HepG2 (cell line): Measurements from ENCODE around the gene SLC22A7. TPM values are rescaled to one million over a fixed set of nuclear protein-coding genes. Genes with fewer than 3 reads are reported as not detected.
A peak's percentile ranks its signal among the peaks of the same experiment; 100 is the strongest.

Source experiments
- BORCS8-MEF2B ChIP-seq: sonication (generic); formaldehyde crosslinking; IDR thresholded peaks from 2 replicates; pipeline ENCODE4 v1.8.0; 2022; ENCODE audit warnings: mild to moderate bottlenecking, missing genetic modification reagents
- BRD4 ChIP-seq: sonication (generic); formaldehyde crosslinking; IDR thresholded peaks from 2 replicates; pipeline ENCODE4 v1.4.0; 2020; ENCODE audit warnings: missing genetic modification reagents
- HNF4A ChIP-seq: sonication (generic); formaldehyde crosslinking; IDR thresholded peaks from 2 replicates; pipeline ENCODE4 v1.4.0; 2020; ENCODE audit warnings: missing genetic modification reagents
- HNF4G ChIP-seq, 2 experiments: sonication (generic) in 1 of 2; formaldehyde crosslinking in 1 of 2; IDR thresholded peaks; 2 replicates each; pipeline versions ENCODE4 v1.4.0 to v1.6.1; 2011 to 2020; ENCODE audit warnings: borderline replicate concordance in 2 of 2, low read depth in 2 of 2, mild to moderate bottlenecking in 2 of 2, low read length in 1 of 2, missing genetic modification reagents in 1 of 2, moderate library complexity in 1 of 2
- IKZF4 ChIP-seq: sonication (generic); formaldehyde crosslinking; IDR thresholded peaks from 2 replicates; pipeline ENCODE4 v1.5.1; 2020; ENCODE audit warnings: borderline replicate concordance, mild to moderate bottlenecking, low read depth, missing genetic modification reagents; ENCODE audit errors: not compliant biosample characterization
- KDM3A ChIP-seq: IDR thresholded peaks from 2 replicates; pipeline ENCODE4 v1.6.1; 2018; ENCODE audit warnings: low read depth, missing compliant biosample characterization
- MED1 ChIP-seq: sonication (generic); formaldehyde crosslinking; IDR thresholded peaks from 2 replicates; pipeline ENCODE4 v1.4.0; 2020; ENCODE audit warnings: missing genetic modification reagents
- SAP130 ChIP-seq: IDR thresholded peaks from 2 replicates; pipeline ENCODE4 v1.6.1; 2016; ENCODE audit warnings: low read depth
- SOX6 ChIP-seq, 2 experiments: fragments of 450-650 bp in 1 of 2; sonication (generic) in 1 of 2; formaldehyde crosslinking in 1 of 2; IDR thresholded peaks; 2 replicates each; pipeline versions ENCODE4 v1.4.0 to v1.6.1; 2017 to 2020; ENCODE audit warnings: antibody characterized with exemption in 1 of 2, mild to moderate bottlenecking in 1 of 2, missing genetic modification reagents in 1 of 2
- ZNF101 ChIP-seq: sonication (generic); formaldehyde crosslinking; IDR thresholded peaks from 2 replicates; pipeline ENCODE4 v1.4.0; 2020; ENCODE audit warnings: mild to moderate bottlenecking, low read depth, missing genetic modification reagents, borderline replicate concordance
- ZNF124 ChIP-seq: sonication (generic); formaldehyde crosslinking; IDR thresholded peaks from 2 replicates; pipeline ENCODE4 v1.4.0; 2020; ENCODE audit warnings: missing genetic modification reagents
- ZNF547 ChIP-seq: sonication (generic); formaldehyde crosslinking; IDR thresholded peaks from 2 replicates; pipeline ENCODE4 v1.5.1; 2020; ENCODE audit warnings: mild to moderate bottlenecking, missing genetic modification reagents
- ZNF598 ChIP-seq: sonication (generic); formaldehyde crosslinking; IDR thresholded peaks from 2 replicates; pipeline ENCODE4 v1.5.1; 2020; ENCODE audit warnings: mild to moderate bottlenecking, missing genetic modification reagents, borderline replicate concordance
- ZNF703 ChIP-seq: sonication (generic); formaldehyde crosslinking; IDR thresholded peaks from 2 replicates; pipeline ENCODE4 v1.5.1; 2020; ENCODE audit warnings: missing genetic modification reagents, mild to moderate bottlenecking, moderate library complexity, borderline replicate concordance
- polyA plus RNA-seq, 8 experiments: library from polyadenylated mRNA; depleted of rRNA in 3 of 8; stranded (reverse) in 7 of 8; unstranded in 1 of 8; fragments of >200 nt; fragmentation: Illumina TruSeq in 4 of 8; extraction: Trizol in 4 of 8; gene quantifications; 2 replicates each; pipeline versions ENCODE4 v1.2.1 to v1.2.3, GENCODE V29; 2011 to 2016; ENCODE audit warnings: low read depth in 4 of 8, missing spikeins in 1 of 8, mixed read lengths in 1 of 8; ENCODE audit not compliant: insufficient read depth in 1 of 8
- total RNA-seq, 5 experiments: library from RNA; depleted of rRNA; stranded (reverse); fragments of >200 nt; fragmentation: Illumina TruSeq; extraction: Trizol; gene quantifications; 2 replicates each; pipeline ENCODE4 v1.2.3, GENCODE V29; 2016; ENCODE audit warnings: low read depth in 1 of 5
- TF ChIP-seq, protein P1 (sequence below): sonication (generic); formaldehyde crosslinking; IDR thresholded peaks from 2 replicates; pipeline ENCODE4 v1.4.0; 2020; ENCODE audit warnings: mild to moderate bottlenecking, missing genetic modification reagents
- TF ChIP-seq, protein P2 (sequence below), 2 experiments: sonication (generic) in 1 of 2; formaldehyde crosslinking in 1 of 2; IDR thresholded peaks; 2 replicates each; pipeline versions ENCODE4 v1.4.0 to v1.6.1; 2018 to 2020; ENCODE audit warnings: missing genetic modification reagents in 2 of 2, borderline replicate concordance in 1 of 2, low read depth in 1 of 2, mild to moderate bottlenecking in 1 of 2, missing biosample characterization in 1 of 2
- TF ChIP-seq, protein P3 (sequence below): sonication (generic); formaldehyde crosslinking; IDR thresholded peaks from 2 replicates; pipeline ENCODE4 v1.4.0; 2020; ENCODE audit warnings: missing genetic modification reagents

SLC22A7 gene
- total and polyA plus RNA-seq, 2 of the 13 experiments (the other 11 are each of a cell fraction or from before 2014, with no cell fraction given), result 5.3 to 22.6 TPM

DNA sequence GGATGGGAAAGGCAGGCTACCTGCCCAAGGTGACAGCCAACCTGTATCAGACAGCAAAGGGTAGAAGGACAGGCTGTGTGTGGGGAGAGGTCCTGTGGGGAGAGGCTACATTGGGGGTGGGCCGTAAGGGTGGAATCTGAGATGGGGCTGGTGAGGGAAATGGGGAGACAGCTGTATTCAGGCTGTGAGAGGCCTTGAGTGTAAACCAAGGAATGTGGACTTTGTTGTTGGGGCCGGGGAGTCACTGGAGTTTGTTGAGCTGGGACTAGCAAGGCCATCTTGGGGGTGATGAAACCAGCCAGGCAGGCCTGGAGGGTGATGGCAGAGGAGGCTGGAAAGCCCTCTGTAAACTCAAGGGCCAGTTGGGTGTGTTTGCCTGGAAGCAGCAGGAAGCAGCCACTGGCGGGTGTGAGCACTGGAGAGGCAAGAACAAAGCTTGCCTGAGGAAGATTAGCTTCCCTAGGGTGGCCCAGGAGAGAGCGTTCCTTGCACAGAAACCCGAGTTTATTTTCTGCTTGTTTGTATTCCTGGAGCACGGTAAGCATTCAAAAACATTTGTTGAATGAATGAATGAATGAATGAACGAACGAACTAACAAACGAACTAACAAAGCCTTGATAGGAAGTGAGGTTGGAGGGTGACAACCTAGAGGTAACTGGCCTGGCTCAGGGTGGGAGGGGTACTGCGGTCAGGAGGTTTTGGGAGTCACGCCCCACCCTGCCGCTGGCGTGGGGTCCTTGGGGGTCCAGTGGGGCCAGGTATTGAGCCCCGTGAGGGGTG is 35.9 kb upstream of the SLC22A7 start (continued):
- no peak for TF ChIP-seq IKZF4 (CRISPR knock-in tag)
- peak; percentile 21; the same call in 1 of the 2 replicates for TF ChIP-seq BORCS8-MEF2B (CRISPR knock-in tag)
- TF ChIP-seq ZNF101 (CRISPR knock-in tag), result no peak
- peak; percentile 14; the same call in 1 of the 2 replicates for TF ChIP-seq MED1
- TF ChIP-seq ZNF124 (CRISPR knock-in tag), result 0 out of 2 replicates have a peak, but pooled peaks have one; percentile 27
- TF ChIP-seq, protein P1, sequence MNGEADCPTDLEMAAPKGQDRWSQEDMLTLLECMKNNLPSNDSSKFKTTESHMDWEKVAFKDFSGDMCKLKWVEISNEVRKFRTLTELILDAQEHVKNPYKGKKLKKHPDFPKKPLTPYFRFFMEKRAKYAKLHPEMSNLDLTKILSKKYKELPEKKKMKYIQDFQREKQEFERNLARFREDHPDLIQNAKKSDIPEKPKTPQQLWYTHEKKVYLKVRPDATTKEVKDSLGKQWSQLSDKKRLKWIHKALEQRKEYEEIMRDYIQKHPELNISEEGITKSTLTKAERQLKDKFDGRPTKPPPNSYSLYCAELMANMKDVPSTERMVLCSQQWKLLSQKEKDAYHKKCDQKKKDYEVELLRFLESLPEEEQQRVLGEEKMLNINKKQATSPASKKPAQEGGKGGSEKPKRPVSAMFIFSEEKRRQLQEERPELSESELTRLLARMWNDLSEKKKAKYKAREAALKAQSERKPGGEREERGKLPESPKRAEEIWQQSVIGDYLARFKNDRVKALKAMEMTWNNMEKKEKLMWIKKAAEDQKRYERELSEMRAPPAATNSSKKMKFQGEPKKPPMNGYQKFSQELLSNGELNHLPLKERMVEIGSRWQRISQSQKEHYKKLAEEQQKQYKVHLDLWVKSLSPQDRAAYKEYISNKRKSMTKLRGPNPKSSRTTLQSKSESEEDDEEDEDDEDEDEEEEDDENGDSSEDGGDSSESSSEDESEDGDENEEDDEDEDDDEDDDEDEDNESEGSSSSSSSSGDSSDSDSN (CRISPR knock-in tag), result 0 out of 2 replicates have a peak, but pooled peaks have one; percentile 32
- no peak for TF ChIP-seq ZNF703 (CRISPR knock-in tag)
- no peak for TF ChIP-seq BRD4 (CRISPR knock-in tag)
- TF ChIP-seq SAP130, result 0 out of 2 replicates have a peak, but pooled peaks have one; percentile 45
- TF ChIP-seq, protein P2, sequence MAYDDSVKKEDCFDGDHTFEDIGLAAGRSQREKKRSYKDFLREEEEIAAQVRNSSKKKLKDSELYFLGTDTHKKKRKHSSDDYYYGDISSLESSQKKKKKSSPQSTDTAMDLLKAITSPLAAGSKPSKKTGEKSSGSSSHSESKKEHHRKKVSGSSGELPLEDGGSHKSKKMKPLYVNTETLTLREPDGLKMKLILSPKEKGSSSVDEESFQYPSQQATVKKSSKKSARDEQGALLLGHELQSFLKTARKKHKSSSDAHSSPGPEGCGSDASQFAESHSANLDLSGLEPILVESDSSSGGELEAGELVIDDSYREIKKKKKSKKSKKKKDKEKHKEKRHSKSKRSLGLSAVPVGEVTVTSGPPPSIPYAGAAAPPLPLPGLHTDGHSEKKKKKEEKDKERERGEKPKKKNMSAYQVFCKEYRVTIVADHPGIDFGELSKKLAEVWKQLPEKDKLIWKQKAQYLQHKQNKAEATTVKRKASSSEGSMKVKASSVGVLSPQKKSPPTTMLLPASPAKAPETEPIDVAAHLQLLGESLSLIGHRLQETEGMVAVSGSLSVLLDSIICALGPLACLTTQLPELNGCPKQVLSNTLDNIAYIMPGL (CRISPR knock-in tag; IDR thresholded peaks at IDR 0.05; ENCODE audit: borderline replicate concordance in 1 of 2, low read depth in 1 of 2), result peak in 1 of 2 experiments; percentile 57; a peak in 1 of 4 replicates
- 0 out of 2 replicates have a peak, but pooled peaks have one; percentile 18 for TF ChIP-seq ZNF547 (CRISPR knock-in tag)
- TF ChIP-seq, protein P3, sequence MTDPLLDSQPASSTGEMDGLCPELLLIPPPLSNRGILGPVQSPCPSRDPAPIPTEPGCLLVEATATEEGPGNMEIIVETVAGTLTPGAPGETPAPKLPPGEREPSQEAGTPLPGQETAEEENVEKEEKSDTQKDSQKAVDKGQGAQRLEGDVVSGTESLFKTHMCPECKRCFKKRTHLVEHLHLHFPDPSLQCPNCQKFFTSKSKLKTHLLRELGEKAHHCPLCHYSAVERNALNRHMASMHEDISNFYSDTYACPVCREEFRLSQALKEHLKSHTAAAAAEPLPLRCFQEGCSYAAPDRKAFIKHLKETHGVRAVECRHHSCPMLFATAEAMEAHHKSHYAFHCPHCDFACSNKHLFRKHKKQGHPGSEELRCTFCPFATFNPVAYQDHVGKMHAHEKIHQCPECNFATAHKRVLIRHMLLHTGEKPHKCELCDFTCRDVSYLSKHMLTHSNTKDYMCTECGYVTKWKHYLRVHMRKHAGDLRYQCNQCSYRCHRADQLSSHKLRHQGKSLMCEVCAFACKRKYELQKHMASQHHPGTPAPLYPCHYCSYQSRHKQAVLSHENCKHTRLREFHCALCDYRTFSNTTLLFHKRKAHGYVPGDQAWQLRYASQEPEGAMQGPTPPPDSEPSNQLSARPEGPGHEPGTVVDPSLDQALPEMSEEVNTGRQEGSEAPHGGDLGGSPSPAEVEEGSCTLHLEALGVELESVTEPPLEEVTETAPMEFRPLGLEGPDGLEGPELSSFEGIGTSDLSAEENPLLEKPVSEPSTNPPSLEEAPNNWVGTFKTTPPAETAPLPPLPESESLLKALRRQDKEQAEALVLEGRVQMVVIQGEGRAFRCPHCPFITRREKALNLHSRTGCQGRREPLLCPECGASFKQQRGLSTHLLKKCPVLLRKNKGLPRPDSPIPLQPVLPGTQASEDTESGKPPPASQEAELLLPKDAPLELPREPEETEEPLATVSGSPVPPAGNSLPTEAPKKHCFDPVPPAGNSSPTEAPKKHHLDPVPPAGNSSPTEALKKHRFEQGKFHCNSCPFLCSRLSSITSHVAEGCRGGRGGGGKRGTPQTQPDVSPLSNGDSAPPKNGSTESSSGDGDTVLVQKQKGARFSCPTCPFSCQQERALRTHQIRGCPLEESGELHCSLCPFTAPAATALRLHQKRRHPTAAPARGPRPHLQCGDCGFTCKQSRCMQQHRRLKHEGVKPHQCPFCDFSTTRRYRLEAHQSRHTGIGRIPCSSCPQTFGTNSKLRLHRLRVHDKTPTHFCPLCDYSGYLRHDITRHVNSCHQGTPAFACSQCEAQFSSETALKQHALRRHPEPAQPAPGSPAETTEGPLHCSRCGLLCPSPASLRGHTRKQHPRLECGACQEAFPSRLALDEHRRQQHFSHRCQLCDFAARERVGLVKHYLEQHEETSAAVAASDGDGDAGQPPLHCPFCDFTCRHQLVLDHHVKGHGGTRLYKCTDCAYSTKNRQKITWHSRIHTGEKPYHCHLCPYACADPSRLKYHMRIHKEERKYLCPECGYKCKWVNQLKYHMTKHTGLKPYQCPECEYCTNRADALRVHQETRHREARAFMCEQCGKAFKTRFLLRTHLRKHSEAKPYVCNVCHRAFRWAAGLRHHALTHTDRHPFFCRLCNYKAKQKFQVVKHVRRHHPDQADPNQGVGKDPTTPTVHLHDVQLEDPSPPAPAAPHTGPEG (CRISPR knock-in tag), result no peak
- no peak for TF ChIP-seq SOX6 (IDR thresholded peaks at IDR 0.05)
- TF ChIP-seq SOX6 (CRISPR knock-in tag; IDR thresholded peaks at IDR 0.05), result peak; percentile 62
- TF ChIP-seq ZNF598, result 0 out of 2 replicates have a peak, but pooled peaks have one; percentile 70
- peak; percentile 87 for TF ChIP-seq HNF4A (CRISPR knock-in tag)
- peak; percentile 50; the same call in 1 of the 2 replicates for TF ChIP-seq HNF4G (IDR thresholded peaks at IDR 0.05; ENCODE audit: borderline replicate concordance, low read depth, low read length)
- no peak for TF ChIP-seq HNF4G (CRISPR knock-in tag; IDR thresholded peaks at IDR 0.05; ENCODE audit: borderline replicate concordance, low read depth)
- TF ChIP-seq KDM3A, result 0 out of 2 replicates have a peak, but pooled peaks have one; percentile 56
